ENCODE measurements around the gene CLDND2.
"Not testable (repeated sequence)": the region's sequence is repeated elsewhere in the genome, so short reads cannot be mapped to it uniquely, and the experiment has no call there.

The CLDND2 gene

GRCh38 chr19:51368366-51369282 is at the start of gene CLDND2:
Gene CLDND2, minus strand, starts transcription at chr19:51369003. Its CDS starts 426 bp downstream, at chr19:51368577.
- peak; percentile 42 for DNase-seq (ENCODE audit: low read depth)

GRCh38 chr19:51417810-51418157 is 49.0 kb upstream of the CLDND2 start:
- DNase-seq (ENCODE audit: low read depth) = no peak

GRCh38 chr19:51417107-51417809 is 48.5 kb upstream of the CLDND2 start, which contains the start of gene SIGLEC10:
Gene SIGLEC10, minus strand, starts transcription at chr19:51417642. Its CDS starts 61 bp downstream, at chr19:51417581.
- DNase-seq (ENCODE audit: low read depth) = no peak

DNA sequence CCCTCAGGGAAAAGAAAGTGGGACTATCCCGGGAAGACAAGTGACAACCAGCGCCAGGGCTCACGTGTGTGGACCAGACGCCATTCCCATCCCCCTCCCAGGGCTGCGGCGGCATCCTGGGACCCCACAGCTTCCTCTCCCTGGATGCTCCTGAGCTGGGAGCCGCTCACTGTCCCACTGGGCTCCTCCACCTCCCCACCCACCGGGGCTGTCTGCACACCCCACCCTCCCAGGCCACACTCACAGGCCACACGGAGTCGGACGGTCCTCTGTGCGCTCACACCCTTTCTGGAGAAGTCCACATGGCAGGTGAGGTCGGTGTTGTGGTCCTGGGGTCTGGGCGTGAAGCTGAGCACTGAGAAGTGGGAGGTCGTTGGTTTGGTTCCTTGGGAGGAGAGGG is 47.6 kb upstream of the CLDND2 start:
- DNase-seq (ENCODE audit: low read depth) = not testable (repeated sequence)

DNA sequence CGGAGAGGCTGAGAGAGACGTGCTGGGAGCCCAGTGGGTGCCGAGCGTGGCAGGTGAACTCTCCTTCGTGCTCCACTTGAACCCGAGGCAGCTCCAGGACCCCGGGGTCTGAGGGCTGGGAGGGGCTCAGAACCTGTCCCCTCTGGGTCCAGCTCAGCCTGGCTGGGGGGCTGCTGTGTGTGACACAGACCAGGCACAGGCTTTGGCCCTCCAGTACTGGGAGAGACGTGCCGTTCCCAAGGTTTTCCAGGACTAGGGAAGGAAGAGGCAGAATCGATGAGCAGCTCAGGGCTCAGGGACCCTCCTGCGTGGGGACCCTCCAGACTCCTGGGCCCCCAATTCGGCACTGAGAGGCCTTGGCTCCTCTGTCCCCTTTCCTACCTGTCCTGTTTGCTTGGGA is 46.4 kb upstream of the CLDND2 start:
- no peak for DNase-seq (ENCODE audit: low read depth)

- no peak for DNase-seq (ENCODE audit: low read depth)
Observed at GRCh38 chr19:51410950-51411748, 42.3 kb upstream of the CLDND2 start.

GRCh38 chr19:51407511-51408131 is 38.8 kb upstream of the CLDND2 start:
- no peak for DNase-seq (ENCODE audit: low read depth)

DNA sequence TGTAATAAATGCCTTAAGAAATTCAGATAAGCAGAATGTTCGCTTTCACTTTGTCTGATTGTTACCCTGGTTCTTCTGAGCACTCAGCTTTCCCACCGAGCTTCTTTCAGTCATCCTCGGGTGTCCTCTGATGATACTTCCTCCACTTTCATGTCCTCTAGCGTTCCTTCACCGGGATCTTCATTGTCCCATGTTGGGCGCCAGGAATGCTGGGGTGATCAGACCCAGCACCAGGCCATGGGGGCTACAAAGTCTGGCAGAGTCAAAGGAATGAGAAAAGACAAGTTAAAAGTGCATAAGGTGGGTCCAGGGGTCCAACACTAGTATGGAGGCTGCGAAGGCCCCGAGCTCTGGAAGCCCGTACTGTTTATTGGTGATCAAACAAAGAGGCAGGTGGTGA is 33.3 kb upstream of the CLDND2 start:
- DNase-seq (ENCODE audit: low read depth) = no peak

DNA sequence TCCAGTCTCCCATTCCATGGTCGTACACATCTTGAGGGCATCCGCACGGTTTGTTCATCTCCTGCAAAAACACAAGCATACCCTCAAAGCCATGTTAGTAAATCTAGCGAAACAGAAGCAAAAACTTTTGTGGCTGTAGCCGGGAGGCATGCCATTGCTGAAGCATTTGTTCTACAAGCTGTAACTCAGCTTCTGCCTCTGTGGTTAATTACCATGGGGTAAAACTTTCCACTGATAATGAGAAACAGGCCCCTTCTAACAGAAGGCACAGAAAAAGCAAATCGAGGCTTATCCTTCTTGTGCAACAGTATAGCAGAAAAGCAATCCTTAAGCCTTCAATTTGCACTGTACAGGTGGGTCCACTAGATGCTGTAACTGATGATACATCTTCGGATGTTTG is 31.1 kb upstream of the CLDND2 start:
- DNase-seq (ENCODE audit: low read depth) = not testable (repeated sequence)

DNA sequence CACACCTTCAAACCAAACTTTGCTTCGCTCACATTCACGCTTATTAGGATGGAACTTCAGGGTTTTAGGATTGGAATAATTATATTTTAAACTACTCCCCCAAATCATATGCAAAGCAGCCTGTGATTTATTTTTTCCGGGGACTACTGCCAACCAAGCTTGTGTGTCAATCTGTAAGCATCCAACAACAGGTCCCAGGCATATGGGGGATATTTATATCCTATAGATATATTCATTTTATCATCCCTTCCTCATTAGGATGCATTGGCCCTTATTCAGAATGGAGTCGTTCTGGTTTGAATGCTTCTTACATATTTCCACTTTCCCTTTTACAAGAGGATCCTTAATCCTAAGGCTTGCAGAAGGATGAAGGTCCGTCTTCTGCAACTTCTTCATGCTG is 30.4 kb upstream of the CLDND2 start:
- no peak for DNase-seq (ENCODE audit: low read depth)

- no peak for DNase-seq (ENCODE audit: low read depth)
Observed at GRCh38 chr19:51398096-51398704, 29.4 kb upstream of the CLDND2 start.

DNA sequence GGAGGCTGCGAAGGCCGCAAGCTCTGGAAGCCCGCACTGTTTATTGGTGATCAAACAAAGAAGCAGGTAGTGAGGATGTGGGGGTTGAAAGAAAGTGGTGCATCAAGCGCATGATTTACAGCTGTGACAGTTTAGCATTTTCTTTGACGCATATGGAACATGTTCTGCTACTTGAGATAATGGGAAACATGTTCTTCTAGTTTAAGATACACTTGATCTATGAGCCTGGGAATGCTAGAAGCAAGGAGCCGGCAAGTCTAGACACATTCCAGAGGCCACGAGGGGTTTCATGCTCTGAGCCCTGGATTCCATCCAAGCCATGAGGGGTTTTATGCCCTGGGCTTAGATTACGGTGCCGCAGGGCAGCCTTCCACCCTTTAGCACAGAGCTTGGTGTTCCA is 28.6 kb upstream of the CLDND2 start:
- not testable (repeated sequence) for DNase-seq (ENCODE audit: low read depth)

DNA sequence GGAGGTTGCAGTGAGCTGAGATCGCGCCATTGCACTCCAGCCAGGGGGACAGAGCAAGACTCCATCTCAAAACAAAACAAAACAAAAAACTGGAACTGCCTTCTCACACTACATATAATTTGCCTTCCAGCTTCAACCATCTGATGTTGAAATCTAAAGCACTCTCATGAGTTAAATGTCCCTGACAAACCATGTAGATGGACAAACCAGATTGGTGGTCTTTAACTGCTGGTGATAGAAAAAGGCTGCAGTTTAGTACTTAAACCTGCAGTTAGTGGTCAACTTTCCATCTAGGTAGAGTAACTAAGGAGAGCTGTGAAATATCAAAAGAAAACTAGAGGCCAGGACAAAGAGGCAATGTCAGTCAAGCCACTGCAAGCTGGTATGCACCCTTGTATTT is 27.4 kb upstream of the CLDND2 start:
- DNase-seq (ENCODE audit: low read depth) = no peak

GRCh38 chr19:51394050-51394836 is 25.4 kb upstream of the CLDND2 start:
- DNase-seq (ENCODE audit: low read depth) = peak; percentile 76

- DNase-seq (ENCODE audit: low read depth) = no peak
Observed at GRCh38 chr19:51392701-51393100, 23.9 kb upstream of the CLDND2 start.

GRCh38 chr19:51391073-51391611 is 22.3 kb upstream of the CLDND2 start:
- no peak for DNase-seq (ENCODE audit: low read depth)

- no peak for DNase-seq (ENCODE audit: low read depth)
Observed at GRCh38 chr19:51389143-51389542, 20.3 kb upstream of the CLDND2 start.

DNA sequence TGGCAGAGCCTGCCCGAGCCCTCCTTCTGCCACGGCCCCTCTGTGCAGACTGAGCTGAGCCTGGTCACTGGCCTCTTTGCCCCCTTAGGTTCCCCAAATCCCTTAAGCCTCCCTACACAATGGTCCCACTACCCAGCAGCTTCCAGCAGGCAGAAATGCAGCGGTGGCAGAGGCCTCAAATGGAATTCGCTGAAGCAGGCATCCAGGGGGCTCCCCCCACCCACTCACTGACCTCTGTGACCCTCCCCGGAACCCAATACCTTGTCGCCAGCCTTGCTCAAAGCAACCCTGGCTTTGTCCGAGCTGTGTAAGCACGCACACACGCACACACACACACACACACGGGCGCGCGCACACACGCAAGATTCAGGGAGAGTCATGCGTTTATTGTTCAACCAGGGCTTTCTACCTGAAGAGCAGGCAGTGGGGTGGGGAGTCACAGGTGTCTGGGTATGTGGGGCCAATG is 19.2 kb upstream of the CLDND2 start, which contains the start of gene LIM2:
LIM2 (minus strand) TSS at position 51 of the 466 bp plus-strand sequence. CDS start 531 bp downstream, outside the sequence.
- no peak for DNase-seq (ENCODE audit: low read depth)

GRCh38 chr19:51386882-51387520 is 18.2 kb upstream of the CLDND2 start:
- DNase-seq (ENCODE audit: low read depth) = no peak

DNA sequence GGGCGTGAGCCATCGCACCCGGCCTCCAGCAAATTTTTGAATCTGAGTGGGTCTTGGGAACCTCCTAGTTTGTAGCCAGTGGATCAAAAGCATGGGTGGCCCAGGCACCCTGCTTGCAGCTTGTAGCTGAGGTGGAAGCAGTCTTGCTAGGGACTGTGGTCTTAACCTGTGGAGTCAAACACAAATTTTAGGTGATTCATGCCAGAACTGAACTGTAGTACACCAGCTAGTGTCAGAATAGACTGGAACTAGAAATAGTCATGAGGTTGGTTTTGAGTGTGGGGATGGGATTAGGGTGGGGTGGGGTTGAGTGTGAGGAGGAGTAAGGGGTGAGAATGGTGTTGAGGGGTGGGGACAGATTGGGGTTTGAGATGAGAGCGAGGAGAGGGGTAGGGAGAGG is 13.2 kb upstream of the CLDND2 start:
- DNase-seq (ENCODE audit: low read depth) = no peak

All from activated gamma-delta T cell treated with anti-CD3 and anti-CD28 coated beads, Interleukin-2, amount 50 U/mL, for 16 hours (primary cell).